Measurements from ENCODE around the gene SGSM2.

DNA sequence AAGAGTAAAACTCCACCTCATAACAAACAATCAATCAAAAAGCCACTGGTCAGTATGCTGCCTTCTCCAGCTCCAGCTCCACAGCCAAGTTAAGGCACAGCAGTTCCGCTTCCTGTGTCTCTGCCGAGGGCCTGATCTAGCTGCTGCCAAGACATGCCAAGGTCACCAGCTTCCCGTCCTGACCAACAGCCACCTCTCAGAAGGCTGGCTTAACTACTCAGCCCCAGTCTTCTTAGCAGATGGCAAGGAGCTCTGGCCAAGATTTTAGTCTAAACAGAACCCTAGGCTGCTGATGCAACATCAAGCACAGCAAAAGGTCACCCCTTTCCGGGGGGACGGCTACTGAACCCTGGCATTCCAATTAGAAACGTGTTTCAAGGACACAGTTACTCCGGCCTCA lies 81.3 kb downstream of the SGSM2 start:
- TF ChIP-seq EGR1 (IDR thresholded peaks at IDR 0.05), result no peak
- TF ChIP-seq, protein P1, sequence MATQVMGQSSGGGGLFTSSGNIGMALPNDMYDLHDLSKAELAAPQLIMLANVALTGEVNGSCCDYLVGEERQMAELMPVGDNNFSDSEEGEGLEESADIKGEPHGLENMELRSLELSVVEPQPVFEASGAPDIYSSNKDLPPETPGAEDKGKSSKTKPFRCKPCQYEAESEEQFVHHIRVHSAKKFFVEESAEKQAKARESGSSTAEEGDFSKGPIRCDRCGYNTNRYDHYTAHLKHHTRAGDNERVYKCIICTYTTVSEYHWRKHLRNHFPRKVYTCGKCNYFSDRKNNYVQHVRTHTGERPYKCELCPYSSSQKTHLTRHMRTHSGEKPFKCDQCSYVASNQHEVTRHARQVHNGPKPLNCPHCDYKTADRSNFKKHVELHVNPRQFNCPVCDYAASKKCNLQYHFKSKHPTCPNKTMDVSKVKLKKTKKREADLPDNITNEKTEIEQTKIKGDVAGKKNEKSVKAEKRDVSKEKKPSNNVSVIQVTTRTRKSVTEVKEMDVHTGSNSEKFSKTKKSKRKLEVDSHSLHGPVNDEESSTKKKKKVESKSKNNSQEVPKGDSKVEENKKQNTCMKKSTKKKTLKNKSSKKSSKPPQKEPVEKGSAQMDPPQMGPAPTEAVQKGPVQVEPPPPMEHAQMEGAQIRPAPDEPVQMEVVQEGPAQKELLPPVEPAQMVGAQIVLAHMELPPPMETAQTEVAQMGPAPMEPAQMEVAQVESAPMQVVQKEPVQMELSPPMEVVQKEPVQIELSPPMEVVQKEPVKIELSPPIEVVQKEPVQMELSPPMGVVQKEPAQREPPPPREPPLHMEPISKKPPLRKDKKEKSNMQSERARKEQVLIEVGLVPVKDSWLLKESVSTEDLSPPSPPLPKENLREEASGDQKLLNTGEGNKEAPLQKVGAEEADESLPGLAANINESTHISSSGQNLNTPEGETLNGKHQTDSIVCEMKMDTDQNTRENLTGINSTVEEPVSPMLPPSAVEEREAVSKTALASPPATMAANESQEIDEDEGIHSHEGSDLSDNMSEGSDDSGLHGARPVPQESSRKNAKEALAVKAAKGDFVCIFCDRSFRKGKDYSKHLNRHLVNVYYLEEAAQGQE (IDR thresholded peaks at IDR 0.05; ENCODE audit: low read depth), result no peak
- TF ChIP-seq, protein P2, sequence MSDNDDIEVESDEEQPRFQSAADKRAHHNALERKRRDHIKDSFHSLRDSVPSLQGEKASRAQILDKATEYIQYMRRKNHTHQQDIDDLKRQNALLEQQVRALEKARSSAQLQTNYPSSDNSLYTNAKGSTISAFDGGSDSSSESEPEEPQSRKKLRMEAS (IDR thresholded peaks at IDR 0.05), result no peak
- no peak for TF ChIP-seq TAF1 (IDR thresholded peaks at IDR 0.05; ENCODE audit: low read depth)
- no peak for TF ChIP-seq YY1 (IDR thresholded peaks at IDR 0.05; ENCODE audit: low read depth)
- no peak for TF ChIP-seq EP300 (IDR thresholded peaks at IDR 0.05; ENCODE audit: borderline replicate concordance)

Data from Ishikawa (cell line).